HuH-7 (cell line): Measurements from ENCODE around the gene HAGHL.
A peak's percentile ranks its signal among the peaks of the same experiment; 100 is the strongest.

Experiments
- DNase-seq: peaks from one replicate; pipeline ENCODE4 v3.0.0; 2011; ENCODE audit warnings: low spot score

The HAGHL gene

DNA sequence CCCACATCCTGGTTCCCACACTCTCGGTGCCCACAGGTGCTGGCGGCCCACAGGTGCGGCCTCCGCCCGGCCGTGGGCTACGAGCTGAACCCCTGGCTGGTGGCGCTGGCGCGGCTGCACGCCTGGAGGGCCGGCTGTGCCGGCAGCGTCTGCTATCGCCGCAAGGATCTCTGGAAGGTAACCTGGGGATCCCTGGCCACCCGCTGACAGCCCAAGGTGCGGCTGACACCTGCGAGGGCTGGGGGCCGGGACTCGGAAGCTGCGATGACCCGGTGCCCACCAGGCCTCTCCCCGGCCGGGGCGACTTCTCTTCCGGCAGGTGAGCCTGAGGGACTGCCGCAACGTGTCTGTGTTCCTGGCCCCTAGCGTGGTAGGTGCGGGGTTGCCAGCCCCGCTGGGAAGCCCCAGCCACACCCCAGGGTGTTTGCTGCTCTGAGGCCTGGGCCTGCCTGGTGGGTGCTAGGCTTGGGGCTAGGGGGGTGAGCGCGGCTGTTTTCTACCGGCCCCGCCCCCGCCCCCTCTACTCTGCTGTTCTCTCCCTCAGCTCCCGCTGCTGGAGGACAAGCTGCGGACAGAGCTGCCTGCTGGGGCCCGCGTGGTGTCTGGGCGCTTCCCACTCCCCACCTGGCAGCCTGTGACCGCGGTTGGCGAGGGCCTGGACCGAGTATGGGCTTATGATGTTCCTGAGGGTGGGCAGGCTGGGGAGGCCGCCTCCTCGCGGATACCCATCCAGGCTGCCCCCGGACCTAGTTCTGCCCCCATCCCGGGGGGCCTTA lies 5.0 kb upstream of the HAGHL start:
- DNase-seq, result no peak

DNA sequence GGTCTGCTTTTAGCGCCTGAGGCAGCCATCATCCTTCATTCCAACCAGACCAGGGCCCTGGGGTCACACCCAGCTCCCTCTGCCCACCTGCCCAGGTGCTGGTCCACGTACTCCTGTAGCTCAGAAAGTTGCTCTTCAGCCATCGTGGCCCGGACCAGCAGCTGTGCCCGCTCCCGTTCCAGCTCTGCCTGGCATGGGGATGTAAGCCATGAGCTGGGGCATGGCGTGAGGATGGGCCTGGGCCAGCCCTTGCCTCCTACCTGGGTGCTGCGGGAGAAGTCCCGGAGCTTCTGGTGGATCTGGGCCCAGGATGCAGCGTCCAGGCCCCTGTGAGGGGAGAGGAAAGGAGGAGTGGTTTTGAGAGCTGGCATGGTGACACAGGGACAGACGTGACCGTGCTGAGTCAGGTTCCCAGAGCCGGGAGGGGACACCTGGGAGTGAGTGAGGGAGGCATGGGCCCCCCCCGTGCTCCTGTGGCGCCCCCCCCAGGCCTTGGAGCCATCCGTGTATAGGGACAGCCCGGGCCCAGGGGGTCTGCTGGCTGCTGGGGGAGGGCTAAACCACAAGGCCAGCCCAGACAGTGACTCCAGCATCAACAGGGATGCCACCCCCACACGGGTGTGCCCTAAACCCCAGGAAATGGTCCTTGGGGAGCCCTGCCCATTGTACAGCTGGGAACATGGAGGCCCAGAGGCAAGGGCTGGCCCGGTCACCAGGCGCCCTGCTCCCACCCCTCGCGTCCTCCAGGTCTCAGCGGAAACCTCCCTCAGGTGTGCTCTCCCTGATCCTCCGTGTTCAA lies 3.9 kb upstream of the HAGHL start:
- DNase-seq, result no peak

DNA sequence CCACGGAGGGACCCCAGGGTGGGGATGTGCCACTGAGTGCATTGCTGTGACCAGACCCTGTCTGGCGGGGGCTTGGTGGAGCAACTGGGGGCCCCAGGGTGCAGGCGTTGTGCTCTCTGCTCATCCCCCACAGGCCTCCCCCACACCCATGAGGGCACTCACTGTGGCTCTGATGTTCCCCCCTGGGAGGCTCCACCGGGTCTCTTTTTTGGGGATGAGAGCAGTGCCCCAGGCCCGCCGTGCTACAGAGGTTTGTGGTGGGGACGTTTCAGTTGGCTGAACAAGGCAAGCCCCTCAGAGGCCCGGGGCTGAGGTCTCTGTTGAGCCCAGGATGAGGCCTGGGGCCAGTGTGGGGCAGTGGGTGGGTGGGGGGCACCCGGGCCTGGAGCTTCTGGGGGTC lies 3.2 kb upstream of the HAGHL start:
- no peak for DNase-seq

DNA sequence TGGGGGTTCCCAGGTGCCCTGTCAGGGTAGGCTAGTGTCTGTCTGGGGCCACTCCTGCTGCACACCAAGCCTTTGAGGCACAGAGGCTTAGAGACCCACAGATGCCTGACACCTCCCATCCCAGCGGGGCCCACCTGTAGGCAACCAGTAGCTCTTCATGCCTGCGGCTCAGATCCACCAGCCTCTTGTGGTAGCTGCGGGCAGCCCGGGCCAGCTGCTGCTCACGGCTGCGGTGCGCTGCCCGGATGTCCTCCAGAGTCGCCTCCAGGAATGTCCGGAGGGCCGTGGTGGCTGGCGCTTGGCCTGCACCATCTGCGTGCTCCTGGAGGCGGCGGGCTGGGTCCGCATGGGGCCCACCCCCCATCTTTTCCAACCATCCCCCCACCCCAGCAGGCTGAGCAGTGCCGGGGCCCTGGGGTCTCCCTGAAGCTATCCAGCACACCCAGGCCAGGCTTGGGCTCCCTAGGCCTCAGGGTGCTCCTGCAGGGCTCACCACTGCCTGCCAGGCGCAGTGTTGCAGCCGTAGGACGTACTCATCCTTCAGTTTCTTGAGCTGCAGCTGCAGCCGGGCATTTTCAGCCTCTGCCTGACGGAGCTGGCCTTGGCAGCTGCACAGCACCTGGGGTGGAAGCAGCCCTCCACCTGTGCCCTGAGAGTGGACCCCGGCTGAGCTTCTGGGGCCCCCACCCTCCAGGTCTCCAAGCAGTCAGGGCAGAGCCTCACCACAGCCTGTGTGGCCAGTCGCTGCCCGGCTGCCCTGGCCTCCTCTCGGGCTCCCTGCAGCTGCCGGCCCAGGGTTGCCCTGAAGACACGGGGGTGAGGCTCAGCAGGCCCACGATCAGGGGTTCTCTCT lies 2.5 kb upstream of the HAGHL start:
- no peak for DNase-seq

DNA sequence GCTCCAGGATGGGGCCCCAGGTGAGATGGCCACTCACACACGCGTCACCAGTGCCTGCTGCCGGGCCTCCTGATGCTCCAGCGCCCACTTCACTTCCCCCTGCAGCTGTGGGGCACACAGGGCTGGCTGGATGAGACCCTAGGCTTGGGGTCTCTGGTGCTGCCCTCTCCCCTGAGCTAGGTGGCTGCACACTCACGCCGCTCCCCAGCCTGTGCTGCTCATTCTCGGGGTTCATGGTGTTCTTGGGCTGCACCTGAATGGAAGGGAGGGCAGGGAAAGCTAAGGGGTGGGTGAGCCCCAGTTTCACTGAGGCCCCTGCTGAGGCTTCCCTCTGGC lies 1.9 kb upstream of the HAGHL start:
- no peak for DNase-seq

DNA sequence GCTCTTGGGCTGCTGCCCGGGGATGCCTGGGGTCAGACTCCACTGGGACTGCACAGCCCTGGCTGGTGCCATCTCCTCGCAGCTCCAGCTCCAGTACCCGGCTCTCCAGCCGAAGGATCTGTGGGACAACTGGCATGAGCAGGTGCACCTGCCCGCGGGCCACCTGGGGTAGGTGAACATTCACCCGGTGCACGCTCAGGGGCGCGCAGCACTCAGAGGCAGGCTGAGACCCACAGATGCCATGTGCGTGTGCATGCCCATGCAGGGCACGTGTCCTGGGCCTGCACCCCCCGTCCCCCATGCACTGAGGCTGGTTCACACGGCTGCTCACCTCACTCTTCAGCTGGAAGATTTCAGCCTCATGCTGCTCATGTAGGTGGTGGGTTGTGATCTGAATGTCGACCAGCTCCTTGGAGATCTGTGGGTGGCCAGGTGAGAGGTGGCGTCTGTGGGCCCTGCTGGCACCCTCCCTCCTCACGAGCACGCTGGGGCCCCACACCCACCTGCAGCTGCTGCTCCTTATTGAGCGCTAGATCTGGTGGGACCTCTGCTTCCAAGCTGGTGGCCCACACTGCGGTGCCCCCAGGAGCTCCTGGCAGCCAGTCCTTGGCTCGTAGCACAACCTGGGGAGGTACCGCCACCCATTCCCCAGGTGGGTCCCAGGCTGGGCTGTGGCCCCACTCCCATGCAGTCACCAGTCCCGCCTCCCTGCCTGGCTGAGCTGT lies 1.3 kb upstream of the HAGHL start:
- no peak for DNase-seq

DNA sequence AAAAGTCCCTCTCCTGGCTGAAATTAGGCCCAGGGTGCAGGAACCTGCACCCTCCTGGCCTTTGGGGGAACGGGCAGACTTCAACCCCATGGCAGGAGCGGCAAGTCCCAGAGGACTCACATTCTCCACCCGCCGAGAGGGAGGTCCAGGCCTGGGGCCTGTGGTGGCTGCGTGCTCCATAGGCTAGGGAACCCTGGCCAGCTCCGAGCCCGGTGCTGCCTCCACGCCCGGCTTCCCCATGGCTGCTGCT lies 793 bp upstream of the HAGHL start:
- no peak for DNase-seq

DNA sequence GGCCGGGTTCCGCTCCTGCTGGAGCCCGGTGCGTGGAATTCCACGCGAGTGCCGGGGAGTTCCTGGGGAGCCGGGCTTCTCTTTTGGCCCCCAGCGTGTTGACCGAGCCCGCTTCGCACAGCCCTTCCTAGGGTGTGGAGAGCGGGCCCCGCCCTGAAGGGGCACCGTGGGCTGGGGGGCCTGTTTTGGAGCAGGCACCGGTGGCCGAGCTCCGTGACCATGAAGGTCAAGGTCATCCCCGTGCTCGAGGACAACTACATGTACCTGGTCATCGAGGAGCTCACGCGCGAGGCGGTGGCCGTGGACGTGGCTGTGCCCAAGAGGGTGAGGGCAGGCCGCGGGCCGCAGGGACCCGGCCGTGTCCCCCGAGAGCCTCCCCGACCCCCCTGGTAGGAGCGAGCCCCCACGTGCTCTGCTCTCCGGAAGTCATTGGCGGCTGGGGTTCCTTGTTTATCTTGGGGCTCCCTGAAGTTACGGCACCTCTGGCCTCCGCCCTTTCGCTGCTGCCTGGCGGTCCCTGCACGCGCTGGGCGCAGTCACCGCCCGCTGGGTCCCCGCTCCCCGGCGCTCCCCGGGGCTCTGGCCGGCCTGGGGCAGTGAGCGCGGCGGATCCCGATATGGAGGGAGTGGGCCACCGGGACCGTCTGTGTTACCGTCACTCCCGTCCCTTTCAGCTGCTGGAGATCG lies 528 bp downstream of the HAGHL start:
- DNase-seq, result no peak

DNA sequence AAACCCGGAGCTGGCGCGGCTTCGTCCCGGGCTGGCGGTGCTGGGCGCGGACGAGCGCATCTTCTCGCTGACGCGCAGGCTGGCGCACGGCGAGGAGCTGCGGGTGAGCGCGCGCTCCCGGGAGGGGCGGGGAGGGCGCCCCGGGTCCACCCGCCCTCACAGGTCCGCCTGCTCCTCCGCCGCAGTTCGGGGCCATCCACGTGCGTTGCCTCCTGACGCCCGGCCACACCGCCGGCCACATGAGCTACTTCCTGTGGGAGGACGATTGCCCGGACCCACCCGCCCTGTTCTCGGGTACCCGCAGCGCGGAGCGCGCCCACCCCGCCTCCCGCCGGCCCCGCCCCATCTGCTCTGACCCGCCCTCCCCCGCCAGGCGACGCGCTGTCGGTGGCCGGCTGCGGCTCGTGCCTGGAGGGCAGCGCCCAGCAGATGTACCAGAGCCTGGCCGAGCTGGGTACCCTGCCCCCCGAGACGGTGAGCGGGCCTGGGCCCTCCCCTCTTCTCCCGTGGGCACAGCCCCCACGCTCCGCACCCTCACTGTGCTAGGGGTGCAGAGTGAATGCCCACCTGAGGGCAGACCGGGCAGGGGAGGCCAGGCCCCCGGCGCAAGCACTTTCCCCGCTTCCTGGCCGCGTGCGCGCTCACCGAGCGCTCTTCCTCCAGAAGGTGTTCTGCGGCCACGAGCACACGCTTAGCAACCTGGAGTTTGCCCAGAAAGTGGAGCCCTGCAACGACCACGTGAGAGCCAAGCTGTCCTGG lies 1.4 kb downstream of the HAGHL start:
- peak; percentile 69 for DNase-seq

DNA sequence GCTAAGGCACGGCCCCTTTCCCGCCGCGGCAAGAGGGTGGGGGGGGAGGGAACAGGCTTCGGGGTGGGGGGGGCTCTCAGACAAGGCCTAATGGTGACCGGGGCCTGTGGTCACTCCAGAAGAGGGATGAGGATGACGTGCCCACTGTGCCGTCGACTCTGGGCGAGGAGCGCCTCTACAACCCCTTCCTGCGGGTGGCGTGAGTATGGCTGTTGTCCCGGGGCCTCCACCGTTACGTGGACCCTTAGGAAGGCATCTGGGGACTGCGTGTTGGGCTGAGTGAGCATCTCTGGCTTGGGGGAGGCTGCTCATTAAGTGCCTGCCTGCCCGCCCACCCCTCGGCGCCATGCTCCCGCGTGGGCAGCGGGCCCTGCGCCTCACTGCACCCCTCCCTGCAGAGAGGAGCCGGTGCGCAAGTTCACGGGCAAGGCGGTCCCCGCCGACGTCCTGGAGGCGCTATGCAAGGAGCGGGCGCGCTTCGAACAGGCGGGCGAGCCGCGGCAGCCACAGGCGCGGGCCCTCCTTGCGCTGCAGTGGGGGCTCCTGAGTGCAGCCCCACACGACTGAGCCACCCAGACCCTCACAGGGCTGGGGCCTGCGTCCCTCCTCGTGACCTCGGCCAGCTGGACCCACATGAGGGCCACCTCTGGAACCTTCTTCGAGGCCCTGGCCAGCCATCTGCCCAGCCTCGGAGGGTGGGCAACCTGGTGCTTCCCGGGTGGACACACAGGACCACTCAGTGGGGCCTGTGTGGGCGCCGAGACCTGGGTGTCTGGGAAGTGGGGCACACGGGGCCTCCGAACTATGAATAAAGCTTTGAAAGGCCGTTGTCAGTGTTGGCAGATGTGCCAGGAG lies 2.2 kb downstream of the HAGHL start:
- DNase-seq, result no peak

DNA sequence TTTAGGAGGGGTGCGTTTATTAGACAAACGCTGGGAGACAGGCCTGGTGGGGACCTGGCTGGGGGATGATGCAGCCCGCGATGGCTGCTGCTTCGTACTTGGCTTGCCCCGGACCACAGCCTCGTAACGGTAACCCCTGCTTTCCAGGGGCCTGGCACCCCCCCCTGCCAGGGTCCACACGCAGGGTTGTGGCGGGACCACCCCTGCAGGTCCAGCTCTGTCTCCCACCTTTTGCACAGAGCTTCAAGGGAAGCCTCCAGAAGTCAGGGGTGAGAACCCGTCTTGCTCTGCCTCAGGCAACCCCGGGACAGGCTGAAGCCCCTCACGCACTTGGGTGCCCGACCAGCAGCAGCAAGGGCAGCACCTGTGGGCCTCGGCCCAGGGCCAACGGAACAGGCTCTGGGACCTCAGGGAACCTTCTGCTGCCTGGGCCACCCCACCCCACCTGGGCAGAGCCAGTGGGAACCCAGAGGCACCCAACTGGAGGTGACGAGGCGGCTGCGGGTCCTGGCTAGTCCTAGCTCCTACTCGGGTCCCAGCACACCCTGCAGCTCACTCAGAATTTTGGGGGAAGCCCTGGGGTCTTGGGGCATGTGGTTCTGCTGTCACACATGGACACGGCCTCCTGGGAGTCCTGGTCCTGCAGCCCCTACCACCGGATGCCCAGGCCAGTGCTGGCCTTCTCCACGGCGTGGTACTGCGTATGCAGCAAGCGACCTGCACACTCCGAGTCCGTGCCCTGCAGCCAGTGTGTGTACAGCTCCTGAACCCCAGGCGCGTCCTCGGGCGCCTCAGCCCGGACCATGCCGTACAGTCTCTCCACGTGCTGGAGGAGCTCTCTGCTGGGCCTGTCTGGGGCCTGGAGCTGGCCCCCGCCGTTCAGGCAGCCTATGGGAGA lies 3.1 kb downstream of the HAGHL start:
- no peak for DNase-seq

DNA sequence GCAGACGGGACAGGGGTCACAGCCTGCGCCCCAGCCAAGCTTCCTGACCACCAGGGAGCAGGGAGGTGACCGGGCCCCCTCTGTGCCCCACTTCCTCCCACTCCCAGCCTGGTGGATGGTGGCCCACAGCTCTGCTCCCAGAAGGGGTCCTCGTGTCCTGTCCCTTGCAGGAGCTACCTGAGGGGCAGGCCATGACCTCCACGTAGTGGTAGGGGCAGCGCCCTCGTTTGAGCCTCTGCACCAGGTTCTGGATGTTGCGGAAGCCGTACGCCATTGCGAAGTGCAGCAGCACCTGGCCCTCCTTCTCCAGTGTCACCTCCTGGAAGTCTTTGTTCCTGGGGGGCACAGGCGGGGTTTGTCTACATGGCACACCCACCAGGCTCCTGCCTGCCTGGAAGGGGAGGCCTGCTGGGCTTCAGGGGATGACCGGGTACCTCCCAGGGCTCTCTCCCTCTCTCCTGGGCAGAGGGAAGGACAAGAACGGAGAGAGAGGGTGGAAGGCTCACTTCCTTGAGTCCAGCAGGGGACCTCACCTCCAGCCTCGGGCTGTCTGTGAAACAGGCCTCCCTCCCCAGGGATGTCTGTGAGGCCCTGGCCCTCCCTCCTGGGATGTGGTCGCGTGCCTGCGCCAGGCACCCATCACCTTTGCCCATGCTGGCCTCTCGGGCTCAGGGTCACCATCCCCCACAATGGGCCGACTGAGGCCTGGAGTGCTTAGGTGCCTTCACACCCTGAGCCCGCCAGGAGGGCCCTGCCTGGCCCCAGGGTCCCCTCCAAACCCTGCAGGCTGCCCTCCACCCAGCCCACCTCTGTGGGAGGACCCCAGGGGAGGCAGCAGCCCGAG lies 4.0 kb downstream of the HAGHL start:
- DNase-seq, result no peak

DNA sequence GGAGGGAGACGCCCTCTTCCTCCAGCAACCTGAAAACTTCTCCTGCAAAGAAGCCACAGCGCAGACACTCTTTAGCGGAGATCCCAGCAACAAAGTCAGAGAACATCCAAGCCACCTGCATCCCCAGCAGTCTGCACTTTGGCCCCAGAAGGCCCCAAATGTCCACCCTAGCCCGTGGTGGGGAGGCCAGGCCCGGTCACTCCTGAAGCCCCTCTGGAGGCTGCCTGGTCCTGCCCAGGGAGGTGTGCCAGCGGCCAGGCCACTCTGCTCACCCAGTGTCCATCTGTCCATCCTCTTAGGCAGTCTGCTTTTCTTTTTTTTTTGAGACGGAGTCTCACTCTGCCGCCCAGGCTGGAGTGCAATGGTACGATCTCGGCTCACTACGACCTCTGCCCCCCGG lies 5.4 kb downstream of the HAGHL start:
- no peak for DNase-seq

DNA sequence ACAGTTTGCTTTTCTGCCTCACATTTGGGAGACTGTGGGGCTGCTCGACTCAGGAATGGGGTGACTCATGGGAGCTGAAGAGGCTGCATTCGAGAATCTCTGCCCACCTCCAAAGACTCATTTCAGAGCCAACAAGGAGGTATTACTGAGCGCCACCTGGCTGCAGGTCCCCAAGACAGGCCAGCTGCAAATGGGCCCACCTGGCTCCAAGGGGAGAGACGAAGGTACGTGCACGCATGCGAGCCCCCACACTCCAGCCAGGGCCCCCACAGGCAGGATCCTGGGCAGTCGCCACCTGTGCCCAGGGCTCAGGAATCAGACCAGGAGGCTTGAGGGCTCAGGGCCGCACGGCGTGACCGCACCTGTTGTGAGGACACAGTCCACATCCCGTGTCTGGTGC lies 6.0 kb downstream of the HAGHL start:
- DNase-seq, result no peak

DNA sequence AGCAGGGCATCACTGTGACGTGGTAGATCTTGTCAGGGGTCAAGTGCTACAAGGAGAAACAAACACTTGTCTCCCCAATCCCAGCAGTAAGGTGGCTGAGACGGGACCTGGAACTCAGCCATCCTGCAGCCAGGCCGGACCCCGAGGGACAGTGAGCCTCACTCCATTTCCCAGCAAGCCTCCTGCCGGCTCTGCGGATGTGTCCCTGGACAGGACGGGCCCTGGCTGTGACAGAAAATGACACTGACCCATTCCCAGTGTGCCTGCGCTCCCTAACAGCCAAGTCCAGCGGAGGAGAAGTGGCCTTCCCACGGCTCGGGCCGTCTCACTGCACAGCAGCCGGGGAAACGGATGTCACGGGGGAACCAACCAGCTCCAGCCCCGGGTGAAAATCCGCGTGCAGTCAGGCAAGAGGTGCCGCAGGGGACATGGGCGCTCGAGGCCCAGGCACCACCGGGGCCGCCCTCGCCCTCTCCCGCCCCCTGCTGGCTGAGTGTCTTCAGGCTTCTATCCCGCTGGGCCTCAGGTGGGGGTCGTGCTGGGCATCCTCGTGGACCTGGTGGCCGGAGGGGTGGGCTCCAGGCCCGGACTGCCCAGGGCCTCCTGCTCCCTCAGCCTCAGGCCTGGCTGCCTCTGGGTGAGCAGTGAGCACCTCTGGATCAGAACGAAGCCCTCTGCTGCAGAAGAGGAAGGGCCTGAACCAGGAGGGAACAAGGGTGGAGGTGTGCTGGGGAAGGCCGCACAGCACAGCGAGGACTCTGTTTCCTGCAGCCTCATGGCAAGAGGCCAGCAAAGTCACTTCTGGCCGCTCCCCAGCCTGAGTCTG lies 6.7 kb downstream of the HAGHL start:
- DNase-seq, result no peak

DNA sequence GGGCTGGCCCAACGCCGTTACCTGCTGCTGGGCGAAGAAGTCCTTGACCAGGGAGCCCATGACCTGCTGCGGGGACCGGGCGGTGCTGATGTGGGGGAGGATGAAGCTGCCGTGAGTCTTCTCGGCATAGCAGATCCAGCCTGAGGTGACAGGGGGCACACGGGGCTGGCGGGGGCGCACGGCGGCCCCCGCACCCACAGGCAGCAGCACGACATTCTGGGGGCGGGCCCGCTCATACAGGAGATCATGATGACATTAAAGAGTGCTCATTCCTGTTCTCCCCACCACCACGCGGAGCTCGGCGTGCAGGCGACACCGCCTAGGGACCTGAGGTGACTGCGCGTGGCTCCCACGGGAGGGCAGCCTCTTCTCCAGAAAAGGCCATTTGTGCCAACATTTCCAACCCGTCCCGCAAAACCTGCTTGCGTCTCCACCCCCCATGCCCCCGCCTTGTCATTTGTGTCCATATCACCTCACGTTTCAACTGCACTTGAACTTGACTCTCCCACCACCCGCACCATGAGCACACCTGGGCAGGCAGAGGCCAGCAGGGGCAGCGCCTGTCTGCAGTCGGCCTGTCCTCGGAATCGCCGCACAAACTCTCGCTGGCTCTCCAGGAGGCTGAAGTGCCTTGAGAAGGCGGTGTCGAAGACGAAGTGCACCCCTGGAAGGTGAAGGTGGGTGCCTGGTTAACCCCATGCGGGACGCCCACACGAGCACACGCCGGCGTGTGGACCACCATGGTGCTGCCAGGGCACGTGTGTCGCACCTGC lies 7.5 kb downstream of the HAGHL start:
- DNase-seq, result no peak
